ENCODE data around the gene AMZ2. TPM values are rescaled to one million over a fixed set of nuclear protein-coding genes. Genes with fewer than 3 reads are reported as not detected.

The AMZ2 gene
- total RNA-seq, 1 experiment from 2014 or later: 54.6 TPM

DNA sequence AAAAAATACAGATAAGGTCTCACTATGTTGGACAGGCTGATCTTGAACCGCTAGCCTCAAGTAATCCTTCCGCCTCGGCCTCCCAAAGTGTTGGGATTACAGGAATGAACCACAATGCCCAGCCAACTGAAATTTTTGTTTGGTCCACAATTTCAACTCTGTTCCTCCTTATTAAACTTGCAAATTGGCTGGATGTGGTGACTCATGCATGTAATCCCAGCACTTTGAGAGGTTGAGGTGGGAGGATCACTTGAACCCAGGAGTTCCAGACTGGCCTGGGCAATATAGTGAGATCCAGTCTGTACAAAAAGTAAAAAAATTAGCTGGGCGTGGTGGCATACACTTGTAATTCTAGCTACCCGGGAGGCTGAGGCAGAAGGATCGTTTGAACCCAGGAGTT is 56.9 kb downstream of the AMZ2 start:
- no peak overlapping the region for H3K4me3 Mint-ChIP-seq
- H3K4me1 Mint-ChIP-seq: peaks cover 20% of the 10 kb centered on the region
- POLR2A ChIA-PET: no interaction called here
- no peaks in the 10 kb centered on the region for H3K27me3 Mint-ChIP-seq (ENCODE audit: low read depth)
- H3K27ac Mint-ChIP-seq: no peak overlapping the region
- H3K9me3 Mint-ChIP-seq: peaks cover 14% of the 10 kb centered on the region
- ATAC-seq (no peak), DNase-seq (ENCODE audit: low spot score) (no peak)
- CTCF ChIA-PET: no interaction called here
- H3K36me3 Mint-ChIP-seq: peaks cover 12% of the 10 kb centered on the region
- TF ChIP-seq JUN (CRISPR knock-in tag; IDR thresholded peaks at IDR 0.05): no peak
- TF ChIP-seq EMX1 (CRISPR knock-in tag; IDR thresholded peaks at IDR 0.05): no peak
- TF ChIP-seq TCF7 (CRISPR knock-in tag; IDR thresholded peaks at IDR 0.05; ENCODE audit: low read depth): no peak
- no peak for TF ChIP-seq FOXJ3 (CRISPR knock-in tag; IDR thresholded peaks at IDR 0.05; ENCODE audit: borderline replicate concordance)
- TF ChIP-seq, protein P1, sequence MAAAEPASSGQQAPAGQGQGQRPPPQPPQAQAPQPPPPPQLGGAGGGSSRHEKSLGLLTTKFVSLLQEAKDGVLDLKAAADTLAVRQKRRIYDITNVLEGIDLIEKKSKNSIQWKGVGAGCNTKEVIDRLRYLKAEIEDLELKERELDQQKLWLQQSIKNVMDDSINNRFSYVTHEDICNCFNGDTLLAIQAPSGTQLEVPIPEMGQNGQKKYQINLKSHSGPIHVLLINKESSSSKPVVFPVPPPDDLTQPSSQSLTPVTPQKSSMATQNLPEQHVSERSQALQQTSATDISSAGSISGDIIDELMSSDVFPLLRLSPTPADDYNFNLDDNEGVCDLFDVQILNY (CRISPR knock-in tag; IDR thresholded peaks at IDR 0.05): no peak
- TF ChIP-seq, protein P2, sequence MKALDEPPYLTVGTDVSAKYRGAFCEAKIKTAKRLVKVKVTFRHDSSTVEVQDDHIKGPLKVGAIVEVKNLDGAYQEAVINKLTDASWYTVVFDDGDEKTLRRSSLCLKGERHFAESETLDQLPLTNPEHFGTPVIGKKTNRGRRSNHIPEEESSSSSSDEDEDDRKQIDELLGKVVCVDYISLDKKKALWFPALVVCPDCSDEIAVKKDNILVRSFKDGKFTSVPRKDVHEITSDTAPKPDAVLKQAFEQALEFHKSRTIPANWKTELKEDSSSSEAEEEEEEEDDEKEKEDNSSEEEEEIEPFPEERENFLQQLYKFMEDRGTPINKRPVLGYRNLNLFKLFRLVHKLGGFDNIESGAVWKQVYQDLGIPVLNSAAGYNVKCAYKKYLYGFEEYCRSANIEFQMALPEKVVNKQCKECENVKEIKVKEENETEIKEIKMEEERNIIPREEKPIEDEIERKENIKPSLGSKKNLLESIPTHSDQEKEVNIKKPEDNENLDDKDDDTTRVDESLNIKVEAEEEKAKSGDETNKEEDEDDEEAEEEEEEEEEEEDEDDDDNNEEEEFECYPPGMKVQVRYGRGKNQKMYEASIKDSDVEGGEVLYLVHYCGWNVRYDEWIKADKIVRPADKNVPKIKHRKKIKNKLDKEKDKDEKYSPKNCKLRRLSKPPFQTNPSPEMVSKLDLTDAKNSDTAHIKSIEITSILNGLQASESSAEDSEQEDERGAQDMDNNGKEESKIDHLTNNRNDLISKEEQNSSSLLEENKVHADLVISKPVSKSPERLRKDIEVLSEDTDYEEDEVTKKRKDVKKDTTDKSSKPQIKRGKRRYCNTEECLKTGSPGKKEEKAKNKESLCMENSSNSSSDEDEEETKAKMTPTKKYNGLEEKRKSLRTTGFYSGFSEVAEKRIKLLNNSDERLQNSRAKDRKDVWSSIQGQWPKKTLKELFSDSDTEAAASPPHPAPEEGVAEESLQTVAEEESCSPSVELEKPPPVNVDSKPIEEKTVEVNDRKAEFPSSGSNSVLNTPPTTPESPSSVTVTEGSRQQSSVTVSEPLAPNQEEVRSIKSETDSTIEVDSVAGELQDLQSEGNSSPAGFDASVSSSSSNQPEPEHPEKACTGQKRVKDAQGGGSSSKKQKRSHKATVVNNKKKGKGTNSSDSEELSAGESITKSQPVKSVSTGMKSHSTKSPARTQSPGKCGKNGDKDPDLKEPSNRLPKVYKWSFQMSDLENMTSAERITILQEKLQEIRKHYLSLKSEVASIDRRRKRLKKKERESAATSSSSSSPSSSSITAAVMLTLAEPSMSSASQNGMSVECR (CRISPR knock-in tag; IDR thresholded peaks at IDR 0.05; ENCODE audit: borderline replicate concordance): no peak
- TF ChIP-seq, protein P3, sequence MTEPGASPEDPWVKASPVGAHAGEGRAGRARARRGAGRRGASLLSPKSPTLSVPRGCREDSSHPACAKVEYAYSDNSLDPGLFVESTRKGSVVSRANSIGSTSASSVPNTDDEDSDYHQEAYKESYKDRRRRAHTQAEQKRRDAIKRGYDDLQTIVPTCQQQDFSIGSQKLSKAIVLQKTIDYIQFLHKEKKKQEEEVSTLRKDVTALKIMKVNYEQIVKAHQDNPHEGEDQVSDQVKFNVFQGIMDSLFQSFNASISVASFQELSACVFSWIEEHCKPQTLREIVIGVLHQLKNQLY (CRISPR knock-in tag; IDR thresholded peaks at IDR 0.05): no peak
- TF ChIP-seq, protein P4, sequence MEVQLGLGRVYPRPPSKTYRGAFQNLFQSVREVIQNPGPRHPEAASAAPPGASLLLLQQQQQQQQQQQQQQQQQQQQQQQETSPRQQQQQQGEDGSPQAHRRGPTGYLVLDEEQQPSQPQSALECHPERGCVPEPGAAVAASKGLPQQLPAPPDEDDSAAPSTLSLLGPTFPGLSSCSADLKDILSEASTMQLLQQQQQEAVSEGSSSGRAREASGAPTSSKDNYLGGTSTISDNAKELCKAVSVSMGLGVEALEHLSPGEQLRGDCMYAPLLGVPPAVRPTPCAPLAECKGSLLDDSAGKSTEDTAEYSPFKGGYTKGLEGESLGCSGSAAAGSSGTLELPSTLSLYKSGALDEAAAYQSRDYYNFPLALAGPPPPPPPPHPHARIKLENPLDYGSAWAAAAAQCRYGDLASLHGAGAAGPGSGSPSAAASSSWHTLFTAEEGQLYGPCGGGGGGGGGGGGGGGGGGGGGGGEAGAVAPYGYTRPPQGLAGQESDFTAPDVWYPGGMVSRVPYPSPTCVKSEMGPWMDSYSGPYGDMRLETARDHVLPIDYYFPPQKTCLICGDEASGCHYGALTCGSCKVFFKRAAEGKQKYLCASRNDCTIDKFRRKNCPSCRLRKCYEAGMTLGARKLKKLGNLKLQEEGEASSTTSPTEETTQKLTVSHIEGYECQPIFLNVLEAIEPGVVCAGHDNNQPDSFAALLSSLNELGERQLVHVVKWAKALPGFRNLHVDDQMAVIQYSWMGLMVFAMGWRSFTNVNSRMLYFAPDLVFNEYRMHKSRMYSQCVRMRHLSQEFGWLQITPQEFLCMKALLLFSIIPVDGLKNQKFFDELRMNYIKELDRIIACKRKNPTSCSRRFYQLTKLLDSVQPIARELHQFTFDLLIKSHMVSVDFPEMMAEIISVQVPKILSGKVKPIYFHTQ (CRISPR knock-in tag; IDR thresholded peaks at IDR 0.05): no peak

DNA sequence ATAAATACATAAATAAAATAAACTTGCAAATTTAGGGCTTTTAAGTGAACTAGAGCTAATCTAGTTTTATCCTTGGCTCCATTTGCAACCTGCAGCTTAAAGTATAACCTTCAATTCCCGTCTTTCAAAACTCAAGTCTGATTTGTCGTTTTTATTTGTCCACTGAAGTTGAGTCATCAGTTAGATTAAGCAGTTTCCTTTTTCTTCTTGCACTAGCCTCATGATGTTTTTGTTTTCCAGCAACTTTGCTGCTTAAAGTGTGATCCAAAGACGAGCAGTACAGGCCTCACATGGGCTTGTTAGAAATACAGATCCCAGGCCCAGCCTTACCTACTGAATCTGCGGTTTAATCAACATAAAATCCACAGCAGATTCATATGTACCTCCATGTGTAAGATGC is 57.3 kb downstream of the AMZ2 start:
- TF ChIP-seq, protein P4 (CRISPR knock-in tag; IDR thresholded peaks at IDR 0.05): no peak
- Mint-ChIP-seq H3K27ac (no peak overlapping the region), H3K27me3 (ENCODE audit: low read depth) (no peaks in the 10 kb centered on the region), H3K9me3 (peaks cover 11% of the 10 kb centered on the region), H3K36me3 (peaks cover 12% of the 10 kb centered on the region), H3K4me1 (peaks cover 20% of the 10 kb centered on the region), H3K4me3 (no peak overlapping the region)
- CTCF ChIA-PET: no interaction called here
- no peak for ATAC-seq
- DNase-seq (ENCODE audit: low spot score): no peak
- POLR2A ChIA-PET: no interaction called here

Other genes with a start within 250 kb of the AMZ2 start
- gene KPNA2, start 212.3 kb upstream of the AMZ2 start, total RNA-seq (2021): 426 to 466 TPM (median 431 TPM) in 3 replicates
- 0.14 to 0.22 TPM (median 0.16 TPM) in 3 replicates for gene SLC16A6, start 43.1 kb downstream of the AMZ2 start, total RNA-seq (2021)
- 6.9 to 7.9 TPM (median 7.5 TPM) in 3 replicates for gene ARSG, start 43.5 kb downstream of the AMZ2 start, total RNA-seq (2021)
- gene WIPI1, start 209.5 kb downstream of the AMZ2 start, total RNA-seq (2021): 16.2 to 29.3 TPM (median 17.5 TPM) in 3 replicates

All from WTC11 (cell line).